WTC11 (cell line): ENCODE results near the gene GSTK1.

Experiments used
- CTCF ChIP-seq: fragments of 200-600 bp; IDR thresholded peaks from 2 replicates; pipeline ENCODE4 v1.8.0; 2022; ENCODE audit warnings: antibody characterized with exemption
- MAX ChIP-seq: sonication (generic); formaldehyde crosslinking; IDR thresholded peaks from 2 replicates; pipeline ENCODE4 v1.8.0; 2022; ENCODE audit warnings: mild to moderate bottlenecking, missing genetic modification reagents
- ZNF512 ChIP-seq: sonication (generic); formaldehyde crosslinking; IDR thresholded peaks from 2 replicates; pipeline ENCODE4 v1.8.1; 2022; ENCODE audit warnings: missing genetic modification reagents, borderline replicate concordance

- TF ChIP-seq MAX (CRISPR knock-in tag) (no peak), ZNF512 (CRISPR knock-in tag) (no peak), CTCF (no peak)
Measured at GRCh38 chr7:143223784-143224183, 39.5 kb upstream of the GSTK1 start.
